Activated CD8-positive, alpha-beta T cell treated with anti-CD3 and anti-CD28 coated beads for 36 hours (primary cell): Measurements from ENCODE around the gene AMIGO1. TPM values are rescaled to one million over a fixed set of nuclear protein-coding genes. Genes with fewer than 3 reads are reported as not detected.

ENCODE experiments used
- ATAC-seq: fragments of 200-7000 bp; cut with Tn5 transposase; one replicate; pipeline ENCODE4 v1.10.0; 2021; ENCODE audit warnings: mild to moderate bottlenecking, moderate library complexity
- CTCF ChIA-PET: fragments of 350-600 bp; sonication (Branson Sonifier 250); formaldehyde crosslinking; loops from one replicate; lab custom pipeline; 2021; ENCODE audit warnings: antibody characterized with exemption; lab: Charles Lee
- POLR2A ChIA-PET: fragments of 350-600 bp; sonication (Branson Sonifier 250); formaldehyde crosslinking; loops from one replicate; lab custom pipeline; 2021; ENCODE audit warnings: antibody characterized with exemption; lab: Charles Lee
- DNase-seq: peaks from one replicate; pipeline ENCODE4 v3.0.0-alpha.2; 2020
- H3K27ac Mint-ChIP-seq: one replicate; pipeline ENCODE4 v1.8.0; 2021; ENCODE audit warnings: mild to moderate bottlenecking, mixed read lengths
- H3K27me3 Mint-ChIP-seq: one replicate; pipeline ENCODE4 v1.8.0; 2021; ENCODE audit warnings: mixed read lengths
- H3K36me3 Mint-ChIP-seq: one replicate; pipeline ENCODE4 v1.8.0; 2021; ENCODE audit warnings: low read depth, mixed read lengths
- H3K4me1 Mint-ChIP-seq: one replicate; pipeline ENCODE4 v1.8.0; 2021; ENCODE audit warnings: low read depth, mixed read lengths
- H3K4me3 Mint-ChIP-seq: one replicate; pipeline ENCODE4 v1.8.0; 2021; ENCODE audit warnings: mild to moderate bottlenecking, moderate library complexity, mixed read lengths
- H3K9me3 Mint-ChIP-seq: one replicate; pipeline ENCODE4 v1.8.0; 2021; ENCODE audit warnings: mixed read lengths
- CTCF ChIP-seq: fragments of 200-600 bp; IDR thresholded peaks from one replicate; pipeline ENCODE4 v1.8.0; 2022; ENCODE audit warnings: antibody characterized with exemption, mild to moderate bottlenecking
- intact Hi-C: fragments of 100-400 bp; cut with micrococcal nuclease; formaldehyde crosslinking; loops from one replicate; pipeline ENCODE4 v1.10.0; 2022
- total RNA-seq, 2 experiments: library from RNA; stranded (reverse); gene quantifications; one replicate each; pipeline ENCODE4 v1.2.3, GENCODE V29; 2021

The AMIGO1 gene
- total RNA-seq, 2 experiments from 2014 or later, result 1.3 to 1.7 TPM

- Mint-ChIP-seq H3K9me3 (no peaks in the 10 kb centered on the region), H3K27ac (peak overlapping the region; percentile 69), H3K4me1 (peaks cover 81% of the 10 kb centered on the region), H3K36me3 (peaks cover 7% of the 10 kb centered on the region), H3K27me3 (no peaks in the 10 kb centered on the region), H3K4me3 (no peak overlapping the region)
- DNase-seq (peak; percentile 57), ATAC-seq (no peak)
- intact Hi-C loops, result no loop called here
- peak; percentile 71 for TF ChIP-seq CTCF
- POLR2A ChIA-PET, result interaction anchor here (0.6 to 6.9 kb wide), 9 partner anchors 8 to 164 kb away, joined by 3 to 48 read pairs (median 5); partner anchors contain the start of genes AMIGO1, ATXN7L2 and PSMA5
- CTCF ChIA-PET, result interaction anchor here (0.6 to 40.7 kb wide), 19 partner anchors 5 to 1231 kb away, joined by 3 to 1390 read pairs (median 9); partner anchors contain the start of genes AMIGO1, ATXN7L2, CYB561D1 and GPR61
These were observed 11.2 kb downstream of the AMIGO1 start for GRCh38 chr1:109498161-109498801.

- H3K27me3 Mint-ChIP-seq, result no peaks in the 10 kb centered on the region
- H3K4me3 Mint-ChIP-seq, result no peak overlapping the region
- intact Hi-C loops, result no loop called here
- H3K9me3 Mint-ChIP-seq, result no peaks in the 10 kb centered on the region
- H3K36me3 Mint-ChIP-seq, result peaks cover 4% of the 10 kb centered on the region
- ATAC-seq (no peak), DNase-seq (no peak)
- H3K27ac Mint-ChIP-seq, result peak overlapping the region; percentile 69
- TF ChIP-seq CTCF, result no peak
- H3K4me1 Mint-ChIP-seq, result peaks cover 77% of the 10 kb centered on the region
- ChIA-PET CTCF (interaction anchor here (0.8 to 40.7 kb wide), 14 partner anchors 5 to 234 kb away, joined by 3 to 1390 read pairs (median 12); partner anchors contain the start of genes AMIGO1, ATXN7L2, CYB561D1 and GPR61), POLR2A (interaction anchor here (0.9 to 6.9 kb wide), 8 partner anchors 9 to 72 kb away, joined by 3 to 48 read pairs (median 8); partner anchors contain the start of genes AMIGO1 and ATXN7L2)
These were observed 11.9 kb downstream of the AMIGO1 start for GRCh38 chr1:109497449-109498160.

GRCh38 chr1:109495738-109496137 lies 13.8 kb downstream of the AMIGO1 start:
- DNase-seq, result no peak
- POLR2A ChIA-PET, result interaction anchor here (0.7 to 6.9 kb wide), 4 partner anchors 10 to 36 kb away, joined by 3 to 48 read pairs (median 18); partner anchors contain the start of genes AMIGO1 and ATXN7L2

GRCh38 chr1:109493805-109494539 lies 15.6 kb downstream of the AMIGO1 start, which contains the start of gene CYB561D1:
Gene CYB561D1 (plus strand): TSS chr1:109494094. CDS start chr1:109494140, 46 bp downstream.
- Mint-ChIP-seq H3K4me1 (peaks cover 45% of the 10 kb centered on the region), H3K9me3 (no peaks in the 10 kb centered on the region), H3K27me3 (no peaks in the 10 kb centered on the region), H3K27ac (peak within 1 kb of the TSS; percentile 73), H3K36me3 (peaks cover 6% of the 10 kb centered on the region), H3K4me3 (peak within 1 kb of the TSS; percentile 93)
- ChIA-PET CTCF (interaction anchor here (0.6 to 40.7 kb wide), 23 partner anchors 9 to 492 kb away, joined by 3 to 1390 read pairs (median 5); partner anchors contain the start of genes AMIGO1, ATXN7L2, GNAI3 and GPR61), POLR2A (interaction anchor here (0.6 to 4.1 kb wide), 13 partner anchors 9 to 69 kb away, joined by 3 to 25 read pairs (median 6); partner anchors contain the start of genes AMIGO1, ATXN7L2, GPR61 and PSMA5)
- ATAC-seq (peak; percentile 91), DNase-seq (peak; percentile 89)
- peak; percentile 88 for TF ChIP-seq CTCF
- intact Hi-C loops, result loop anchor here (1.0 kb wide), 1 partner anchor 38 kb away; no protein-coding TSS in a partner anchor

More at GRCh38 chr1:109495738-109496137, 13.8 kb downstream of the AMIGO1 start:
- ATAC-seq, result no peak
- Mint-ChIP-seq H3K27ac (no peak overlapping the region), H3K4me1 (peaks cover 58% of the 10 kb centered on the region), H3K27me3 (no peaks in the 10 kb centered on the region), H3K36me3 (peaks cover 7% of the 10 kb centered on the region), H3K4me3 (peak overlapping the region; percentile 34), H3K9me3 (no peaks in the 10 kb centered on the region)
- CTCF ChIA-PET, result interaction anchor here (2.5 to 40.7 kb wide), 6 partner anchors 7 to 50 kb away, joined by 10 to 1390 read pairs (median 68); partner anchors contain the start of genes AMIGO1, ATXN7L2 and GPR61
- intact Hi-C loops, result no loop called here
- TF ChIP-seq CTCF, result no peak
